IPS-NIHi7 (cell line): ENCODE results near the gene LOC101059915.

Experiments
- DNase-seq: peaks from one replicate; pipeline ENCODE4 v3.0.0; 2012; ENCODE audit warnings: mixed read lengths; ENCODE audit errors: extremely low spot score

LOC101059915 gene

DNA sequence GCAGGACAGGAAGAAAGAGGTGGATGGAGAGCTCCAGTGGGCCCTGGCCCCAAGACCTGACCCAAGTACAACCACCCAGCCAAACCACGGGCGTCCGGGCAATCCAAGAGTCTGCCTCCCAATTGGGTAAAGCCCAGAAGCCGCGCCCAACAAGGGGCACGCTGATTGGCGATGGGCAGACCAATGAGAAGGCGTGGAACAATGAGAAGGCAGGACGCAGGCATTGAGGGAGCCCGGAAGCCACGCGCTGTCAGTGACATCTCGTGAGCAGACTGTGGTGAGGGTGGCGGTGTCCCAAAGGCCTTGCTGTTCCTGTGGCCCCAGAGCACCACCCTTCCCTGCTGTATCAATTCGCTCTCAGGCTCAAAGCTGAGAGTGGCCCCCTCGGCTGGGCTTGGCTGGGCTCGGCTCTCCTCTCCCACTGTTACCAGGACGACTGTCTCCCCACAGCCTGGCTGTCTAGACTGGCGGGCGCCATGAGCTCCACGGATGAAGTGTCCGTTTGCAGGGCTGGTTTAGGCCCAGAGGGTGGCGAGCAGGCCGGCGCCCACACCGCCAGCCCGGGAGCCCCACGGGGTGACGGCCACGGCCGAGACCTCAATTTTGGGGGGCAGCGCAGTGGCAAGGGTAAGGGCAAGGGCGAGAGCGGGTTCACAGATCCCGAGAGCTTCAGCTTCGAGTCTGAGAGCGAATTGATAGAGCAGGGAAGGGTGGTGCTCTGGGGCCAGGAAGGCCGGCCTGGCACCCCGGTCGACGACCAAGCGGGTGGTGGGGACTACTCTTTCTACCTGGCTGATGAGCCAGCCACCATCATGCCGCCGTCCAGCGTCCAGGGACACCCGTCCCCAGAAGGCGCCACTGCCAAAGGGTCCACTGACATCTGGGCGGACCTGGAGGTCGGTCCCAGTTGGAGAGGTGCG is at the start of gene LOC101059915:
TSS of gene LOC101059915 (plus strand) at position 219 of the 920 bp plus-strand sequence.
- no peak for DNase-seq

DNA sequence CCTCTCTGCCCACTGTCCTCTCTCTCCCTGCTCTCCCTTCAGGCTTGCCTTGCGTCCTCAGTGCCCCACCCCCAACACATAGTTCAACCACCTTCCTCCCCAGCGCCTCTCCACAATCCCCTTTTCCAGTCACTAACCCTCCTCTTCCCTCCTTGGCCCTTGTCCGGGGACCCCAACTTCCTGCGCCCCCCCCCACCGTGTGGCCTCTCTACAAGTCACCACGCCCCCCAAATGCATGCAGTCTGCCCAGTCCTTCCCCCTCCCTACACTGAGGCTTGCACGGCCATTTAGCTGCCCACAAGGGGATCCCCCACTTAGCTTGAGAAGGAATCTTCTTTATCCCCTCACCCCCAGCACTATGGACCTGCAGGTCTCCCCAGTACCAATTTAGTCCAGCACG is 49.6 kb upstream of the LOC101059915 start:
- no peak for DNase-seq

DNA sequence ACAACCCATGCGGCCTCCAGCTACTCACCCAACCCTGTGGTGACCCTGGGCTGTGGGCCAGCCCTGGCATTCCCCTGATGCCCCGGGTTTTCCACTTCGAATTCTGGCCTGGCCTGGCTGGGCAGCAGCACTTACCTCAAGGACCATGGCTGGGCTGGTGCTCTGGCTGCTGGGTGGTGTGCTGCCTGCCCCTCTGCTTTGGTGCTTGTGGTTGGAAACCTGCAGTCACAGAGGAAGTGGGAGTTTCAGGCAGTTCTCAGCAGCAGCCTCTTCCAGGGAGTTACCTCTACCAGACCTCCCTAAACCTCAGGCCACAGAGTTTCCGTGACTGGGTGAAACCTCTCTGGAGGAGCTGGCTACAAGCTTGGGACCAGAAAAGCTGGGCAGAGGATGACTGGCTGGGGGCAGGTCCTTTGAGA is 49.0 kb upstream of the LOC101059915 start, which contains the start of gene CXCR3:
TSS of gene CXCR3 (minus strand) at position 209 of the 419 bp plus-strand sequence. CDS start at position 147, 62 bp downstream.
- DNase-seq, result no peak

DNA sequence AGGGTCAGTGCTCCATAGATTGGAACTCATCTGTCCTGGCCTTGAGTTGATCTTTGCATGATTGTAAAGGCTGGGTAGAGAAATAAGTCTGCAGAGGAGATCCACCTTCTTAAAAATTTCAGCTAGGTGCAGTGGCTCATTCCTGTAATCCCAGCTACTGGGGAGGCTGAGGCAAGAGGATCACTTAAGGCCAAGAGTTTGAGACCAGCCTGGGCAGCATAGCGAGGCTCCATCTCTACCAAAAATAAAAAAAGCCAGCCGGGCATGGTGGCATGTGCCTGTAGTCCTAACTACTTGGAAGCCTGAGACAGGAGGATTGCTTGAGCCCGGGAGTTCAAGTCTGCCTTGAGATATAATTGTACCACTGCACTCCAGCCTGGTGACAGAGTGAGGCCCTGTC is 48.6 kb upstream of the LOC101059915 start:
- DNase-seq, result no peak

DNA sequence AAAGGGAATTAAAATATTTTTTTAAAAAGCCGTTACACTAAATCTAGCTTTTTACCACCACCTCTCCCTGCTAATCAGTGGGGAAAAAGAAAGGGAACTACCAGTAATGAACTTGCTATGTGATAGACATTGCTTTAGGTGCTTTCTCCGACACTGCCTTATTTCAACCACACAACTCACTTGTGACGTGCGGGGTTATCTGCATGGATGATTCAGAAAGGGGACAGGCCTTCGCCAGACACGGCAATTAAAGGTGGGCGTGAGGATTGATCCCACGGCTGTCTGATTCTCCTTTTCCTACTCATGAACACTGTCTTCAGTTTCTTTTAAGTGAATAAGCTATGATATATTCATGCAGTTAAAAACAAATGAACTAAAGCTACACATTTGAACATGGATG is 48.2 kb upstream of the LOC101059915 start:
- no peak for DNase-seq

DNA sequence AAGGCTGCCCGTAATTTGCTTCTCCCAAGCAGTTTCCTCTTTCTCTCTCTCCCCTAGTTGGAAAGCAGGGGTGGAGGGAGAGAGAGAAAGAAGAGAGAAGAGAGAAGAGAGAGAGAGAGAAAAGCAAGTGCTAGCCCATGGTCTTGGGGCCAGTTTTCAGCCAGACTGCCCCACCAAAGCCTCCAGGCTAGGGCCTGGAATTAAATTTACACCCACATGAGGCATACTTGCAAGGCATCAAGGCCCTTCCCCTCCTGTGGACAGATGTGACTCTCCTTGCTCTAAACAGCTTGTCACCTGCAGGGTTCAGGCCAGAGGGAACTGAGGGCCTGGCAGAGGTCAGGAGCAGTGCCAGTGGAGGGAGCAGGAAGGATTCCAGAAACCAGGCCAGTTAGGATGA is 47.4 kb upstream of the LOC101059915 start:
- DNase-seq, result no peak

DNA sequence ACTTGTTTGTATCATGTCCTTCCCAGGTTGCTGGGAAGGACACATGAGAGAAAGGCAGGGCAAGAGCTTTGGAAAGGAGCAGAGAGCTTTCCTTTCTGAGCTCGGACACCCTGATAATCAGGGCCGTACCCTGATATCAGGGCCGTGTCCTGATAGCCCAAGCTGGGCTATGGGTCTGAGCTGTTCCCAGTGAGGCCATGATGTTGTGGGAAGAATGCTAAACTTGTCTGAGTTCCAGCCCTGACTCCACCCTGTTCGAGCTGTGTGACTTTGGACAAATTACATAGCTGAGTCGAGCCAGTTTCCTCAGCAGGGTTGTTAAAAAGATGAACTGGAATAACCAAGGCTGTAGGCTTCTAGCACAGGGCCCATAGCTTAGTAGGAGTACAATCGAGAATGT is 45.7 kb upstream of the LOC101059915 start:
- no peak for DNase-seq

DNA sequence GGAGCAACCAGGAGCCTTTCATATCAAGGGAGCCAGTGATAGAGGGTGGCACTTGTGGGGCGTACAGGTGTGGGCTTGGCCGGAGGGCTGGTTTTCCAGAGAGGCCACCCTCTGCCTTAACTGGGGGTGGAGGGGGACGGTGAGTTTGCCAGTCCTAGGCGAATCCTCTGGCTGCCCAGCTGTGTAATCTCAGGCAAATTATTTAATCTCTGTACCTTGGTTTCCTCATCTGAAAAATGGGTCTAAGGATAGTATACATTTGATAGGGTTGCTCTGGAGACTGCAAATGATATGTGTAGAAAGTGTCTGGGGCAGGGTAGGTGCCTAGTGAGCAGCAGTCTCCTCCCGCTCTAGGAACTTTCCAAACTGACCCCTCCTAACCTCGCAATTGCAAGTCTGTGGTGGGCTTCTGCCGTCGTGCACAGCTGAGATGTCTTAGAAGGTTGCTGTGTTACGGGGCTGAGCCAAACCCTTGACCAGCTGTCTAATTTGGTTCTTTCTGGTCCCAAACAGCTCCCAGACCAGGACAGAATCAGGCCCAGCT is 45.2 kb upstream of the LOC101059915 start:
- DNase-seq, result no peak

DNA sequence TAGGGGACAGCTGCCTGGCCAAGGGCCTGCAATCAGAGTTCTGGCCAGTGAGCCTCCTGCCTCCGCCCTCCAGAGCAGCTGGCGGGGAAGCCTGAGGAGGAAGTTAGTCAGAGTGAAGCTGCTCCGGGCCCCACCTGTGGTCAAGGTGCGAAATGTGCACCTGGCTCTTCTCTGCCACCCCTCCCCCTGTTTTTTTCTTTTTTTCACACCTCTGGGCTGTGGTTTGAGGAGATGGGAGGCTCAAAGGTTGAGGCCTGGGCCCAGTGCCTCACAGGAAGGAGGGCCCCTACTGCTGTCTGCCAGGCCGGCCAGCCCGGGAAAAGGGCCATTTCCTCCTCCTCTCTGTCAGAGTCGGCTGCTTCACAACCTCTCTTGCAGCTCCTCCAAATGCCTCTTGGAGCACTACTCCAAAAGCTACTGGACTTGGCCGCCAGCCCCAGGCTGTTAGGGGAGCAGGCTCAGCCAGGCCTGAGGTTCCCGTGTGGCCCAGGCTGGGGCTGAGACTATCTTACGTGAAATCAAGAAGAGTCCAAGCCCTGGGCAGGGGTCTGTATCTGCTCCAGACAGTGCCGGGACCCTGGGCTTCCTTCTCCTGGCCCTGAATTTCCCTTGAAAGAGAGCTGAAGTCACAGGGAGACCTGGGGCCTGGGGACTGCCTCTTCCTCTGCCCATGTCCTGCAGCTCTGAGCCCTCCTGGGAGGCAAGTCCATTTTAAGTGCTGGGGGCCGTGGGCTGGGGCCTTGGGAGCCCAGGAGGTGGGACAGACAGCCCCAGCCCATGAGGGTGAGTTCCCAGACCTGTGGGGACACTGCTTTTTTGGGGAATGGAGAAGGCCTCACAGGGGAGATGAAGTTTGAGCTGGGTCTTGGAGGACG is 44.5 kb upstream of the LOC101059915 start:
- peak; percentile 73 for DNase-seq

DNA sequence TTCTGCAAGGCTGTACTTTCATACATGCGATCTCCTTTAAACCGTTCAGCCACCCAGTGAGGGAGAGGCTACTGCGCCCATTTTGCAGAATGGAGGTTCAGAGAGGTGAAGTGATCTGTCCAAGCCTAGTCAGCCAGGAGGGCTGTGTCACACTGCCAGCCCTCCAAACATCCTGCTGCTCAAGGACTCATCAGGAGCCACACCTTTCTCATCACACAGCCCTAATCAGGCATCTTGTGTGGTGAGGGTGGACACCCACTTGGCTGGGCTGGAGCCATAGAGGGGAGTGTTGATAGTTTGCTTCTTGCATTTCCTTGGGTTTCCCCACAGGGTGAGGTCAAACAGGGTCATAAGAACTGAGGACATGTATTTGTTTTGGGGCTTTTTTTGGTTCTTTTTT is 43.6 kb upstream of the LOC101059915 start:
- no peak for DNase-seq

DNA sequence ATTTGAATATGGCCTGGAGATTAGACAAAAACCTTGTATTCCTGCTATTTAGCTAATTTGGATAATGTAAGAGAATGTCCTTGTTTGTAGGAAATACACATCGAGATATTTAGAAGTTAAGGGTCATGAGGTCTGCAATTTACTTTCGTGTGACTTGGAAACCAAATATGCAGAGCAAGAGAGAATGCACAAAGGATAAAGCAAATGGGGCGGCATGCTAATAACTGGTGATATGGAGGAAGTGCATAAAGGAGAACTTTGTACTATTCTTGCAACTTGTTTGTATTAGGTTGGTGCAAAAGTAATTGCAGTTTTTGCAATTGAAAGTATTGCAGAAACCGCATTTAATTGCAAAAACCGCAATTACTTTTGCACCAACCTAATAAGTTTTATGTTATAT is 41.9 kb upstream of the LOC101059915 start:
- DNase-seq, result no peak

DNA sequence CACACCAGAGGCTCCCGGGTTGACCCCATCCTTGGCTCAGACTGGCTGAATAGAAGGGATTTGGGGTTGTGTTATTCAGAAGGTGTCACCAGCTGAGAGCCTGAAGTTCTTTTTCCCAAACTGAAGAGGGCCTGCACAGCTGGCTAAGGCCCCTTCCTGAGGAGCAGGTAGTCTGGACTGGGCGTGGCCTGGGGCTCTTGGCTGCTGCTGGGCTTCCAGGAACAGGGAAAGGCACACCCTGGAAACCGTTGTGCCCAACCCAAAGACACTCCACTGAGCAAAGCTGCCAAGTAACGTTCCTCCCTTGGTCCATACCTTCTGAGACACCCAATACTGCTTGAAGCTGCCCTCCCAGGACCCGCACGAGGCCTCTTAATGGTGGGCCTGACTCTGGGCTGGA is 40.8 kb upstream of the LOC101059915 start:
- no peak for DNase-seq

DNA sequence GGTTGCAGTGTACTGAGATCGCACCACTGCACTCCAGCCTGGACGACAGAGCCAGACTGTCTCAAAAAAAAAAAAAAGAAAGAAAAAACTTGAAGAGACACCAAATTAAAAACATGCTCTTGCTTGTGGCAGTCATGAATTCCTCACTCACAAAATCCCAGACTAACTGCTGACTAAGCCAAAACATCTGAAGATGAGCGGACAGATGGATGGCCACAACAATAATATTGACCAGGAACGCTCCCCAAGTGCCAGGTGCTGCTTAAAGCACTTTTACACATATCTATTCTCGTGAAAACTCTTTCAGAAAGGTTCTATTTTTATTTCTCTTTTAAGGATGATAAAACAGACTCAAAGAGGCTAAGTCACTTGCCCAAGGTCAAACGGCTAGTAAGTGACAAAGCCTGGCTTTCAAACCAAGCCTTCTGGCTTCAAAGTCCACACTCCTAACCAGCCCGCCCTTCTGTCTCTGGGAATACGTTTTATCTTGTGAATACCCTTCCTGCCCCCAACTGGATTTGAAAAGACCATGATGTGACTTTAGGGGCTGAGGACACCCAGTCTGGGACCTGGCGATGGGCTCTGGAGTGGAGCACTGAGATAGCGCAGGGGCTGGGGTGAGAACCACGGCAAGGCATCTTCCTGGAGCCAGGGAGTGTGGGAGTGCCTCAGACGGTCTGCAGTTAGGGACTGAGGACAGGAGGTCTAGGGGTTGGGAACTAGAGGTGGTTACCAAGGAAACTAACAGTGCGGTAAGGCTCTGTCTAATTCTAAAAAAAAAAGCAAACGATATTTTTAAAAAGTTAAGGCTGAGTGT is 39.5 kb upstream of the LOC101059915 start:
- no peak for DNase-seq

DNA sequence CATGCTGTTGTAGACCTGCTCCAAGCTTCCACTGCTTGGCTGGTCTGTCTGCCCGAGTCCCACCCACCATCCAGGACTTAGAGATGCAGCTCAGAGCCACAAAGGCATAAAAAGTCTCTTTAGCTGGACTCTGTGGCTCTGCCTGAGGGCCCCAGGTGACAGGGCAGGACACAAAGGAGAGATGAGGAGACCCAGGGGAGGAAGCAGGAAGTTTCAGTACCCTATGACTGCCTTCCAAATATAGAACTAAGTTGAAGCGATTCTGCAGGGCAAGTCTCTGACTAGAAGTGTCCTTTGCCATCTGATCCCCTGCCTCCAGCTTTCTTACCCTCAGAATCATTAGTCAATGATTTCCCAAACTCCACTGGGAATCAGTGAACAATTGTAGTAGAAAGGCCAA is 37.9 kb upstream of the LOC101059915 start:
- DNase-seq, result no peak

DNA sequence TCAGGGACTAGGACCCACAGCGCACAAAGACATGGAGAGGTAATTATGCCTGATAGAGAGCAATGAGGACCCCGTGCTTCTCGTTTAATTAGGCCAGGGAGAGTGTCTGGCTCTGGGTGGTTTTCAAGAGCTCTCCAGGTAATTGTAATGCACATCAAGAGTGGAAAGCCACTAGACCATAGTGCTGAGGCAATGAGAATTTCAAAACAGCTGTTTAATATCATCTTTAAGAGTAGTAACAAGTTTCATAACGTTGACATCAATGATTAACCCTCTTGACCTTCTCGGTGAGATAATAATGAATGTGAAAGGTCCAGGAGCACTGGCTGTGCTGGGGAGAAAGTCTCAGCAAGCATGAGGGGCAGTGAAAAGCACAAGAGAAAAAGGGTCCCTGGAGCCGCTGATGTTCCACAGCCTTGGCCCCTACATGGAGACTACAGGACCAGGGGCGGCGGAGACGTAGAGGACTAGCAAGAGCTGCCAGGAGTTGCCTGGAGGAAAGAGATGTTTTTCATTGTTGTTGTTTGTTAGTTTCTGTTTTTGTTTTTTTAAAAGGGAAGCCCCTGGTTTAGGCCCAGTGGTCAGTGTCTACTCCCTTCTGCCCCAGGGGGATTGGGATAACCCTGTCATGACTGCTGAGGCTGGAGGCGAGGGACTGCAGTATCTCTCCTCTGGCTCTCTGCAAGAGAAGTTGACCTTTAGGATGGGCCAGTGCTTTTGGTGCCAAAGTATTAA is 34.3 kb upstream of the LOC101059915 start:
- no peak for DNase-seq

DNA sequence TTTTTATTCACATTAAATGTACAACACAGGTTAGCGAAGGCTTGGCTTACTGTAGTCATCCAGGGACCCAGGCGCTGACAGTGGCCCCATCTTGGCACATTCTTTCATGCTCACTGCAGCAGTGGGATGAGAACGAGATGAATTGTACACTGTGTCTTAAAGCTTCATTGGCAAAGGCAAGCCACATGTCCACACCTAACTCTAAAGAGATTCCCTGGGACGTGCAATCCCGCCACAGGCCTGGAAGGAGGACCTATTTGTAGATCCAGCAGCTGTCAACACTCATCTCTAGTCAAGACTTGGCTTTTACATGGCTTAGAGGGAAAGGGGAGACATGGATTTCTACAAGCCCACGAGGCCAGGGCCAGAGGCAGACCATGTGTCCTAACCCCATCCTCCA is 33.0 kb upstream of the LOC101059915 start:
- no peak for DNase-seq

DNA sequence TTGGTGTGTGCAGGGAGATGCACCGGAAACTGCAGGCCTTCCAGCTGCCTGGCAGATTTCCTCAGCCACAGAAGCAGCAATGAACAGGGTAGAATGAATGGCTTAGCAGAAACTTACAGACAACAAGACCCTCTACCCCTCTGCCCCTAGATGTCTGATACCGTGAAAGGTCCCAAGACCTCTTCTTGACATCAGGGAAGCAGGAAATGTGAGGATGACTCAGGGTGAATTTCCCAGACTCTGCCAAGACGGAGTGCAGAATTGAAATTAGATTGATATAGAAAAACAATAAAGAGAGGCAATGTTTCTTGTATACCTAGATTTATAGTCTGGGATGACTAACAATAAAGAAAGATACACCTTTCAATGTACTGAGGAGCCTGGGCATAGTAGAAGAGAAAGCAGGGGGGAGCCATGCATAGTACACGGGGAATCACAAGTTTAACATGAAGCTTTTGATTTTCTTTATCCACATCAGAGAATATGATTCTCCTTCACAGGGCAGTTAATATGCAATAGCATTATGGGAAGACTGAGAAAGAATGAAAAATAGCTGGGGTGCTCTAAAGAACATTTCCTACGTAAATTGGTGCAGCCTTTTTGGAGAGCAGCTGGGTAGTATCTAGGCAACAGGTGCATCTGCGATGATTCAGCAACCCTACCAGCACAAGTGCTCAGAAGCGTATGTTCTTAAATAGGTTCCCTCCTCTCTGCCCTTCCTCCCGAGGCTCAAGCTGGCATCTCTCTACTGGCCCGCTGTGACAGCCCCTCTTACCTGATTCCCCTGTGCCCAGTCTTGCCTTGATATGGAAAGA is 30.7 kb upstream of the LOC101059915 start:
- no peak for DNase-seq

DNA sequence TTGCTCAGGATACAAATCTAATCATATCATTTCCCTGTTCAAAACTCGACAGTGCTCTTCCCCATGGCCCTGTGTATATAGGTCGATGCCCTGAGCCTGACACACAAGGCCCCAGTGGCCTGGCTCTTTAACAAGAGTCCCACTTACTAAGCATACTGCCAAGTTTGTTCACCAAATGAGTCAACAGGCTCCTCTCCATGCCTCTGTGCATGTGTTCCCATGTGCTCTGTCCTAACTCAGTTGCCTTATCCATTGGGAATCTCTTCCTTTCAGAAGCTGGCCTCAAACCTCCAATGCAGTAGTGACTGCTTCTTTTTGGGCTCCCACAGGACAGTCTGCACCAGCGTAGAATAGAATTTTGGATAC is 30.1 kb upstream of the LOC101059915 start:
- DNase-seq, result no peak

DNA sequence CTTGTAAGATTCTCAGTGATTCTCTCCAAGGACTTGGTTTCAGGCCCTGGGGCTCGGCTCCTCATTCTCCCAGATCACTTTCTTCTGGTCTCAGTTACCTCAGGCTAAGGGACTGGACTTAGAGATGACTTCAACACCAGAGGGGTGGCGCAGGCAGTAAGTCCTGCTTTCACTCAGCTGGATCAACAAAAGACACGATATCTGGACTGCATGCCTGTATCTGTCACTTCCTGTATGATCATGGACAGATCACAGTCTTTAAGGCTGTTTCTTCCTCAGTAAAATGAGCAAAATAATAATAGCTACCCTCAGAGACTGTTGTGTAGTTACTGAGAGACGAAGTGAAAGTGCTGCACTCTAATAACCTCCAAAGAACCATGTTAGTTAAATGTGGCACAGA is 29.5 kb upstream of the LOC101059915 start:
- no peak for DNase-seq

DNA sequence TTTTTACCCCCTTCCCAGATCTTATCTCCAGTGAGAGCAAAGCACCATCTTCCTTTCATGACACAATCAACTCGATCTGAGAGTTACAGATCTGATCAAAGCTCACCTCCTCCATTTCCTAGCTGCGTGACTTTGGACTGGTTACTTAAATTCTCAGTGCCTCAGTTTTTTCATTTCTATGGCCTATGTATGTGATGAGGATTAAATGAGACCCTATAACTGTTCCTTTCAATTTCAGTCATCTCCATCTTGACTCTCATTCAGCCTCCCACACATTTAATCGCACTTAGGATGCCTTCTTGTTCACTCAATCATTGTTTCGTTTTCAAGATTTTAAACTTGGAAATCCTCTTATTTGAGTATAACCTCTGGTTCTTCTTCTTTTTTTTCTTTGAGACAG is 28.9 kb upstream of the LOC101059915 start:
- DNase-seq, result no peak
